K562 (cell line): Measurements from ENCODE around the gene UBE2E1. TPM values are rescaled to one million over a fixed set of nuclear protein-coding genes. Genes with fewer than 3 reads are reported as not detected.

Experiments
- ATAC-seq: fragments of 200-7000 bp; cut with Tn5 transposase; 3 replicates; pipeline ENCODE4 v1.9.1; 2020; ENCODE audit warnings: moderate library complexity
- BruUV-seq: library from RNA; stranded (reverse); fragments of 400-500 nt; replicated peaks from 2 replicates; lab custom pipeline; 2021; lab: Mats Ljungman, UMichigan
- CTCF ChIA-PET: fragments of 300-600 bp; formaldehyde crosslinking; extraction: SDS; loops from one replicate; lab custom pipeline; 2021; ENCODE audit warnings: low intra/inter-chr PET ratio; lab: Yijun Ruan, JAX
- POLR2A ChIA-PET: fragments of 300-600, 350-650 bp; sonication (Branson Sonifier 250); formaldehyde crosslinking; extraction: SDS; loops from one replicate; lab custom pipeline; 2021; ENCODE audit warnings: antibody characterized with exemption, inconsistent platforms; lab: Yijun Ruan, JAX
- DNase-seq, 4 experiments: peaks; one replicate each; pipeline versions ENCODE4 v3.0.0 to v3.0.0-alpha.2; 2011 to 2018; ENCODE audit warnings: low spot score in 3 of 4, mixed read lengths in 3 of 4; ENCODE audit errors: extremely low read depth in 1 of 4
- FAIRE-seq: peaks from 2 replicates; lab custom pipeline; 2011; peaks lifted over from hg19 to GRCh38; lab: Jason Lieb, UNC
- H2AFZ ChIP-seq: 2 replicates; pipeline ENCODE4 v1.6.0; 2011; ENCODE audit warnings: low read depth, low read length, control low read depth, inconsistent platforms
- H3K27ac ChIP-seq: fragments of 200-600 bp; 3 replicates; pipeline ENCODE4 v1.8.0; 2011; ENCODE audit warnings: low read depth, mild to moderate bottlenecking, control low read depth, inconsistent platforms, low read length, moderate library complexity, mixed read lengths; ENCODE audit errors: extremely low read depth
- H3K27me3 ChIP-seq, 2 experiments: fragments of 300-600 bp in 1 of 2; 2 replicates in 1 of 2; 3 replicates in 1 of 2; pipeline versions ENCODE4 v1.6.0 to v1.8.0; 2011; ENCODE audit warnings: inconsistent platforms in 2 of 2, low read length in 2 of 2, mild to moderate bottlenecking in 1 of 2, mixed read lengths in 1 of 2, moderate library complexity in 1 of 2; ENCODE audit not compliant: control insufficient read depth in 2 of 2, insufficient read depth in 2 of 2
- H3K36me3 ChIP-seq: fragments of 300-600 bp; 3 replicates; pipeline ENCODE4 v1.8.0; 2011; ENCODE audit warnings: mild to moderate bottlenecking, low read length, inconsistent platforms; ENCODE audit not compliant: control insufficient read depth, insufficient read depth
- H3K4me1 ChIP-seq, 2 experiments: fragments of 200-600 bp in 1 of 2; replicated peaks in 1 of 2; 2 replicates in 1 of 2; 3 replicates in 1 of 2; pipeline versions ENCODE4 v1.5.1 to v1.8.0; 2011; ENCODE audit warnings: inconsistent platforms in 2 of 2, low read length in 2 of 2, mild to moderate bottlenecking in 1 of 2, mixed read lengths in 1 of 2, moderate library complexity in 1 of 2; ENCODE audit not compliant: control insufficient read depth in 2 of 2, insufficient read depth in 2 of 2
- H3K4me2 ChIP-seq: 2 replicates; pipeline ENCODE4 v1.6.1; 2011; ENCODE audit warnings: low read length, control low read depth, inconsistent platforms, mixed read lengths; ENCODE audit not compliant: insufficient read depth
- H3K4me3 ChIP-seq: fragments of 200-600 bp; sonication (generic), shearing (Covaris generic); 2 replicates; pipeline ENCODE4 v1.5.1; 2016; ENCODE audit warnings: control low read depth, inconsistent platforms
- H3K79me2 ChIP-seq: fragments of 200-600 bp; 3 replicates; pipeline ENCODE4 v1.8.0; 2011; ENCODE audit warnings: low read length, inconsistent platforms; ENCODE audit not compliant: control insufficient read depth, insufficient read depth
- H3K9ac ChIP-seq, 2 experiments: 2 replicates each; pipeline versions ENCODE4 v1.6.0 to v1.6.1; 2011; ENCODE audit warnings: low read depth in 2 of 2, low read length in 2 of 2, control low read depth in 1 of 2, inconsistent platforms in 1 of 2, mild to moderate bottlenecking in 1 of 2, mixed read lengths in 1 of 2; ENCODE audit not compliant: insufficient read depth in 1 of 2
- H3K9me1 ChIP-seq: one replicate; pipeline ENCODE4 v1.6.0; 2011; ENCODE audit warnings: inconsistent platforms, mild to moderate bottlenecking, low read length, moderate library complexity; ENCODE audit not compliant: control insufficient read depth, insufficient read depth
- H3K9me3 ChIP-seq: replicated peaks from 2 replicates; pipeline ENCODE4 v1.5.1; 2011; ENCODE audit warnings: low read depth, low read length, inconsistent platforms; ENCODE audit not compliant: control insufficient read depth, insufficient read depth
- H4K20me1 ChIP-seq: replicated peaks from 2 replicates; pipeline ENCODE4 v1.6.1; 2011; ENCODE audit warnings: low read length, inconsistent platforms, mixed read lengths; ENCODE audit not compliant: control insufficient read depth, insufficient read depth
- BRD4 ChIP-seq: fragments of 200-600 bp; sonication (generic); IDR thresholded peaks from 2 replicates; pipeline ENCODE4 v1.6.1; 2017; ENCODE audit warnings: inconsistent platforms
- CBFA2T2 ChIP-seq: fragments of 450-650 bp; conservative IDR thresholded peaks from 2 replicates; pipeline ENCODE4 v1.6.1; 2017; ENCODE audit warnings: mild to moderate bottlenecking
- ETV5 ChIP-seq: sonication (generic); formaldehyde crosslinking; IDR thresholded peaks from 2 replicates; pipeline ENCODE4 v1.4.0; 2020; ENCODE audit warnings: low read depth, mild to moderate bottlenecking, missing genetic modification reagents
- MITF ChIP-seq: IDR thresholded peaks from 2 replicates; pipeline ENCODE4 v1.6.1; 2014; ENCODE audit warnings: antibody characterized with exemption
- NFXL1 ChIP-seq: fragments of 450-650 bp; formaldehyde crosslinking; IDR thresholded peaks from 2 replicates; pipeline ENCODE4 v1.4.0; 2021; ENCODE audit warnings: mild to moderate bottlenecking
- SNRNP70 ChIP-seq: fragments of 200-400 bp; formaldehyde crosslinking; optimal IDR thresholded peaks from 2 replicates; pipeline ENCODE3; 2017; ENCODE audit warnings: low read depth, low read length
- SPI1 ChIP-seq: IDR thresholded peaks from 2 replicates; pipeline ENCODE4 v1.6.1; 2011; ENCODE audit warnings: low read depth, low read length, control low read depth, borderline replicate concordance
- TFE3 ChIP-seq: fragments of 450-650 bp; formaldehyde crosslinking; IDR thresholded peaks from 2 replicates; pipeline ENCODE4 v1.4.0; 2020; ENCODE audit warnings: mild to moderate bottlenecking, mixed read lengths
- THRAP3 ChIP-seq: fragments of 450-650 bp; IDR thresholded peaks from 2 replicates; pipeline ENCODE4 v1.6.1; 2016; ENCODE audit warnings: mild to moderate bottlenecking, inconsistent platforms, borderline replicate concordance
- WGBS: fragments of 100-300 bp; shearing (Covaris generic); methylation state at CpG from one replicate; pipeline ENCODE4 v1.1.6; 2016; ENCODE audit warnings: low coverage, mixed read lengths; ENCODE audit not compliant: insufficient coverage; ENCODE audit errors: missing lambda C conversion rate; 5-methylcytosine and 5-hydroxymethylcytosine counted together
- in situ Hi-C: fragments of 300-500 bp; cut with MboI; formaldehyde crosslinking; loops from 4 replicates; pipeline ENCODE4 v1.15.0; 2018; ENCODE audit warnings: inconsistent platforms, mixed read lengths
- intact Hi-C: fragments of 100-400 bp; cut with micrococcal nuclease; formaldehyde crosslinking; loops from 2 replicates; pipeline ENCODE4 v1.14.2; 2022
- polyA plus RNA-seq, 8 experiments: library from polyadenylated mRNA; depleted of rRNA in 4 of 8; stranded (reverse) in 5 of 8; unstranded in 3 of 8; fragments of >200 nt; fragmentation: Nextera tagmentation in 2 of 8; fragmentation: Illumina TruSeq in 1 of 8; extraction: Ambion mirVana in 2 of 8; extraction: Trizol in 1 of 8; gene quantifications; 2 replicates each; pipeline versions ENCODE4 v1.2.1 to v1.2.3, GENCODE V29; 2011 to 2014; ENCODE audit warnings: inconsistent platforms in 1 of 8, missing spikeins in 1 of 8
- total RNA-seq, 7 experiments: library from RNA; depleted of rRNA in 6 of 7; stranded (reverse); fragments of >200 nt in 6 of 7; fragmentation: Illumina TruSeq in 2 of 7; extraction: Trizol in 2 of 7; gene quantifications; 2 replicates each; pipeline versions ENCODE4 v1.2.1 to v1.2.3, GENCODE V29; 2011 to 2021; ENCODE audit warnings: low replicate concordance in 1 of 7

Gene UBE2E1
- total and polyA plus RNA-seq, 9 of the 15 experiments (the other 6 are each of a cell fraction or from before 2014, with no cell fraction given) = 54.4 to 294 (median 165) TPM

GRCh38 chr3:23876923-23877322 lies 71.2 kb downstream of the UBE2E1 start:
- in situ Hi-C loops (no loop called here), intact Hi-C loops (loop anchor here (10.0 kb wide), 1 partner anchor 162 kb away; no protein-coding TSS in a partner anchor)
- no peak overlapping the region for H3K9ac ChIP-seq
- DNase-seq = no peak
- H3K4me3 ChIP-seq = no peak overlapping the region
- no peak overlapping the region for H2AFZ ChIP-seq
- CTCF ChIA-PET = no interaction called here
- H3K4me1 ChIP-seq = peaks cover 3% of the 10 kb centered on the region in 2 experiments; a peak in 3 of 5 replicates
- no peak for TF ChIP-seq NFXL1 (CRISPR knock-in tag)
- no peak for TF ChIP-seq MITF
- TF ChIP-seq CBFA2T2 = no peak
- no peak for TF ChIP-seq BRD4
- TF ChIP-seq THRAP3 = no peak
- no peak for TF ChIP-seq TFE3
- no peak for TF ChIP-seq ETV5
- TF ChIP-seq SNRNP70 = no peak
- TF ChIP-seq SPI1 = no peak
- no peak for FAIRE-seq
- H3K9me3 ChIP-seq = no peaks in the 10 kb centered on the region
- H3K36me3 ChIP-seq = peaks cover 2% of the 10 kb centered on the region; the same call in 2 of the 3 replicates
- no peaks in the 10 kb centered on the region for H4K20me1 ChIP-seq
- WGBS = 97% methylated on average over 2 of the region's 2 CpGs
- POLR2A ChIA-PET = interaction anchor here (0.7 kb wide), 1 partner anchor 167 kb away, joined by 3 read pairs; no protein-coding TSS in a partner anchor
- H3K27me3 ChIP-seq = no peaks in the 10 kb centered on the region
- ATAC-seq = no peak
- H3K4me2 ChIP-seq = no peak overlapping the region
- peaks cover 15% of the 10 kb centered on the region; the same call in 2 of the 3 replicates for H3K79me2 ChIP-seq
- H3K27ac ChIP-seq = no peak overlapping the region
- BruUV-seq = no TSS peak
- no peaks in the 10 kb centered on the region for H3K9me1 ChIP-seq
